Cerebellar cortex (tissue), 1 donor: ENCODE results near the gene CCDC88C.
A peak's percentile ranks its signal among the peaks of the same experiment; 100 is the strongest.
"Not testable (repeated sequence)": the region's sequence is repeated elsewhere in the genome, so short reads cannot be mapped to it uniquely, and the experiment has no call there.

Experiments used
- DNase-seq: peaks from one replicate; pipeline ENCODE4 v3.0.0-alpha.2; 2015; ENCODE audit warnings: low spot score

Gene CCDC88C, protein sequence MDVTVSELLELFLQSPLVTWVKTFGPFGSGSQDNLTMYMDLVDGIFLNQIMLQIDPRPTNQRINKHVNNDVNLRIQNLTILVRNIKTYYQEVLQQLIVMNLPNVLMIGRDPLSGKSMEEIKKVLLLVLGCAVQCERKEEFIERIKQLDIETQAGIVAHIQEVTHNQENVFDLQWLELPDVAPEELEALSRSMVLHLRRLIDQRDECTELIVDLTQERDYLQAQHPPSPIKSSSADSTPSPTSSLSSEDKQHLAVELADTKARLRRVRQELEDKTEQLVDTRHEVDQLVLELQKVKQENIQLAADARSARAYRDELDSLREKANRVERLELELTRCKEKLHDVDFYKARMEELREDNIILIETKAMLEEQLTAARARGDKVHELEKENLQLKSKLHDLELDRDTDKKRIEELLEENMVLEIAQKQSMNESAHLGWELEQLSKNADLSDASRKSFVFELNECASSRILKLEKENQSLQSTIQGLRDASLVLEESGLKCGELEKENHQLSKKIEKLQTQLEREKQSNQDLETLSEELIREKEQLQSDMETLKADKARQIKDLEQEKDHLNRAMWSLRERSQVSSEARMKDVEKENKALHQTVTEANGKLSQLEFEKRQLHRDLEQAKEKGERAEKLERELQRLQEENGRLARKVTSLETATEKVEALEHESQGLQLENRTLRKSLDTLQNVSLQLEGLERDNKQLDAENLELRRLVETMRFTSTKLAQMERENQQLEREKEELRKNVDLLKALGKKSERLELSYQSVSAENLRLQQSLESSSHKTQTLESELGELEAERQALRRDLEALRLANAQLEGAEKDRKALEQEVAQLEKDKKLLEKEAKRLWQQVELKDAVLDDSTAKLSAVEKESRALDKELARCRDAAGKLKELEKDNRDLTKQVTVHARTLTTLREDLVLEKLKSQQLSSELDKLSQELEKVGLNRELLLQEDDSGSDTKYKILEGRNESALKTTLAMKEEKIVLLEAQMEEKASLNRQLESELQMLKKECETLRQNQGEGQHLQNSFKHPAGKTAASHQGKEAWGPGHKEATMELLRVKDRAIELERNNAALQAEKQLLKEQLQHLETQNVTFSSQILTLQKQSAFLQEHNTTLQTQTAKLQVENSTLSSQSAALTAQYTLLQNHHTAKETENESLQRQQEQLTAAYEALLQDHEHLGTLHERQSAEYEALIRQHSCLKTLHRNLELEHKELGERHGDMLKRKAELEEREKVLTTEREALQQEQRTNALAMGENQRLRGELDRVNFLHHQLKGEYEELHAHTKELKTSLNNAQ (N-terminal part only)

DNA sequence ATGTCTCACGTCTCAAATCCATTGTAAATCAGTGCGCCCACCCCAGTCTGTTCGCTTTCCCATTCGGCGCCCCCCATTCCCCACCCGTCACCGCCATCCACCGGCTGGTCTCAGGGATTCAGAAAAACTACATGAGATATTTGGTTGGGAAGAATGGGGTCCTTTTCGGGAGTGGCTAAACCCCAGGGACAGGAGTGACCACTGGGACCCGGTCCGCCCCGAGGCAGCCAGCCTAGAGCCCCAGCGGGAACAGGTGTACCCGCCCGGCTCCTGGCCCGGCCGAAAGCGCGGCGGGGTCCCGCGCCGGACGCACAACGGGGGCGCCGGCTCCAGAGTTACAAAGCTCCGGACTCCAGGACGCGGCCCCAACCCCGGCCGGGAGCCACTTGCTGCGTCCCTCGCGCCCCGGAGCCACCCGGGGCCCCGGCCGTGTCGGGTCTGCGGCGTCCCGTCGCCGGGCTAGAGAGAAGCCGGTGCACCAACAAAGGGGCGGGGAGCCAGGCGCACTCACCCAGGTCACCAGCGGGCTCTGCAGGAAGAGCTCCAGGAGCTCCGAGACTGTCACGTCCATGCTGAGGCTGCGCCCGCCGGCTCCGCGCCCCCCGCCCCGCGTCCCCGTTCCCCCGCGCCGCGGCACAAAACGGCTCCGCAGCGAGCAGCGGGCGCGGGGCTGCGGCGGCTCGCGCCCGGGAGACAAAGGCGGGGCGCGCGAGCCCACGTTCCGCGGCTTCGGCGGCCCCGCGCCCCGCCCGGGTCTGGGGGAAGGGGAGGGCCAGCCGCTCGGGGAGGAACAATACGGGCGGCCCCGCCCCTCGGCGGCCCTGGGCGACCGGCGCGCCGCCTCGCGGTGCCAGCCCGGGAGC lies at the start of gene CCDC88C:
Gene CCDC88C, minus strand, starts transcription at position 701 of the 863 bp plus-strand sequence. Its CDS starts 130 bp downstream, at position 571.
- DNase-seq: peak; percentile 28

DNA sequence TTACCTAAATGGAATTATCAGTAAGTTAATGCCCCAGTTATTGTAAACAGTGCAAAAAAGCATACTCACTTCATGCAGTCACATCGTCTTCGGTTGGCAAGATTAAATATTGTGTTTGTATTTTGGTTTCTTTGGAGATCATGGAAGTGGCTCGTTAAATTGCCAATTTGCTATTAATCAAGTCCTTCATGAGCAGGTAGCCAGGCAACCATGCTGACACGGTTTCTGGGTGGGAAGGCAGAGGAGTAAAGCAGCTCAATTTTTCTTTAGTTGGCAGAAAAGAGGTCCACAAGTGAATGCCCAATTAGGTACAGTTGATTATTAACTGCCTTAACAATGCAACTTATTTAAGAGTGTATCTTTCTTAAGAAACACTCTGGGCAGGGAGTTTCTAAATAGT lies 48.6 kb upstream of the CCDC88C start:
- no peak for DNase-seq

DNA sequence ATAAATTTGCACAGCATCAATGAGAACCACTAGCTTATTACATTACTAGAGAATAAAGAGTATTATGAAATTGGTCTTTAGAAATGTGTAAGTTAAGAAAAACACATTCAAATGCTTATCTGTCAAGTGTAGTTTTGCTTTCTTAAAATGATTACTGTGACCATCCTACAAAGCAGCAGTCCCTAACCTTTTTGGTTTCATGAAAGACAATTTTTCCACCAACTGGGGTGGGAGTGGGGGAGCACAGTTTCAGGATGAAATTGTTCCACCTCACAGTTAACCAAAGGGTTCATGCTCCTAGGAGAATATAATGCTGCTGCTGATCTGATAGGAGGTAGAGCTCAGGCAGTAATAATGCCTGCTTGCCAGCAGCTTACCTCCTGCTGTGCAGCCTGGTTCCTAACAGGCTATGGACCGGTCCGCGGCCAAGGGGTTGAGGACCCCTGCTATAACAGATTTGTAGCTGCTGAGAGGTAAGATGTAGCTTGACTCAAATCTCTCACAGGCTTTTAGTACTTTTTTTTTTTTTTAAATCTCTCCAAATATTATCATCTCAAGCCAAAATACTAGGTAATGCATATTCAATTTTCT lies 47.1 kb upstream of the CCDC88C start:
- DNase-seq: peak; percentile 20

DNA sequence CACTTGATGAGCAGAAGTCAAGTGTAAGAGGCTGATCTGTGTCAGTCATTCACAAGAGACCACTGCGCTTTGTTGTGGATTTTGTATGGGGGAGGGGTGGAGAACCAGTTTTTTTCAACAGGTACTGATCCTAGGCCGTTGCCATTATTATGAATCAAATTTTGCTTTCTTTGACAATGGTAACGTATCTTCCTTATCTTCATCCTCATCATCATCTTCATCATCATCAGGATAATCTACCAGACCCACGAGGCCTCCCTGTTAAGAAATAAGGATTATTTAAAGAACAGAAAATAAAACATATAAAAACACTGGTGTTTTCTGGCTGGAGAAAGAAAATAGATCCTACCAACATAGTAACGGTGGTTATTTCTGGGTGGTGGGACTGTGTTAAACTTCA lies 41.0 kb upstream of the CCDC88C start:
- no peak for DNase-seq

DNA sequence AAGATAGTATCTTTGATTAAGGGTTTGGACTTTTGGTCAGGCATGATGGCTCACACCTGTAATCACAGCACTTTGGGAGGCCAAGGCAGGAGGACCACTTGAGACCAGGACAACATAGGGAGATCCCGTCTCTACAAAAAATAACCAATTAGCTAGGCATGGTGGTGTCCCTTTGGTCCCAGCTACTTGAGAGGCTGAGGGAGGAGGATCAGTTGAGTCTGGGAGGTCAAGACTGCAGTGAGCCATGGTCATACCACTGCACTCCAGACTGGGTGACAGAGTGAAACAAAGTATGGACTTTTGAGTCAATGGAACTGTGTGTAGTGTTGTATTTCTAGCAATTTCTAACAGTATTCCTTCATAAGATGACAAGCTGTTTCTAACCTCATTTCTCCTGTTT lies 38.7 kb upstream of the CCDC88C start:
- no peak for DNase-seq

DNA sequence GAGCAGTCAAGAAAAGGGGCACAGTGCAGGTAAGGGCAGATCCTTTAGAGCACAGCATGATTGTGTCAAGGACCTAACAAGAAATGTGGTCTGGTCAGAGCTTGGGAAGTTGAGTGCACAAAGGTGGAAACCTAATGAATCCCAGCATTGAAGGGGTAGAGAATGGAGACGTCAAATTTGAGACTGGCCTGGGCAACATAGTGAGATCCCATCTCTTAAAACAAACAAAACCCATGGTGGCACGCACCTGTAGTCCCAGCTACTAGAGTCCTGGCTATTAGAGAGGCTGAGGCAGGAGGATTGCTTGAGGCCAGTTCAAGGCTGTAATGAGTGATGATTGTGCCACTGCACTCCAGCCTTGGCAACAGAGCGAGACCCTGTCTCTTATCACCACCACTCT lies 37.0 kb upstream of the CCDC88C start:
- DNase-seq: no peak

DNA sequence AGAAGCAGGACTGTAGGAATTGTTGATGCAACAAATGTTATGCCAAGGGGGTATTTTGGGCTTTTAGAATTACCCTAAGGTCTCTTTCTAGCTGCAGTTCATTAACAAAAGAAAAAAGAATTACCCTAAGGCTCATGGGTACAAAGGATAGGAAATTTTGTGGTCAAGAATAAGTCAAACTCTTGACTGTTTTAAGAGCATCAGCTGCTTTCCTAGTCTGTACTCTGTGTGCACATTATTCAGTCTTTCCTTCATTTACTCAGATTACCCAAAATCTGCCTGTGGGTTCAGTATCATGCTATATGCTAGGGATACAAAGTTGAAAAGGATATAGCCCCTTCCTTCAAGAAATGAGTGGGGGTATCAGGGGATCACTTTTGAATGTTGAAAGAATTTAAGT lies 36.5 kb upstream of the CCDC88C start:
- no peak for DNase-seq

DNA sequence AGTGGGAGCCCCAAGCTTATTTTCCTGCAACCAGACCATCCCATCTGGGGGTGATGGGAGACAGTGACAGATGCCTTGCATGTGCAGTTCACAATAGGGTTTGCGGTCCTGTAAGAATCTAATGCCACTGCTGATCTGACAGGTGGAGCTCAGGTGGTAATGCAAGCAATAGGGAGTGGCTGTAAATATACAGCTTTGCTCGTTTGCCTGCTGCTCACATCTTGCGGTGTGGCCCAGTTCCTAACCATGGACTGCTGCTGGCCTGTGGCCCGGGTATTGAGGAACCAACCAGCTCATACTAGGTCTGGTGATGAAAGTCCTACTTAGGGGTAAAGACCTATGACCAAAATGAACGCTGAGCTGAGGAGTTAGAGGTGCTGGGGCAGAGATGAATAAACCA lies 36.1 kb upstream of the CCDC88C start:
- DNase-seq: no peak

DNA sequence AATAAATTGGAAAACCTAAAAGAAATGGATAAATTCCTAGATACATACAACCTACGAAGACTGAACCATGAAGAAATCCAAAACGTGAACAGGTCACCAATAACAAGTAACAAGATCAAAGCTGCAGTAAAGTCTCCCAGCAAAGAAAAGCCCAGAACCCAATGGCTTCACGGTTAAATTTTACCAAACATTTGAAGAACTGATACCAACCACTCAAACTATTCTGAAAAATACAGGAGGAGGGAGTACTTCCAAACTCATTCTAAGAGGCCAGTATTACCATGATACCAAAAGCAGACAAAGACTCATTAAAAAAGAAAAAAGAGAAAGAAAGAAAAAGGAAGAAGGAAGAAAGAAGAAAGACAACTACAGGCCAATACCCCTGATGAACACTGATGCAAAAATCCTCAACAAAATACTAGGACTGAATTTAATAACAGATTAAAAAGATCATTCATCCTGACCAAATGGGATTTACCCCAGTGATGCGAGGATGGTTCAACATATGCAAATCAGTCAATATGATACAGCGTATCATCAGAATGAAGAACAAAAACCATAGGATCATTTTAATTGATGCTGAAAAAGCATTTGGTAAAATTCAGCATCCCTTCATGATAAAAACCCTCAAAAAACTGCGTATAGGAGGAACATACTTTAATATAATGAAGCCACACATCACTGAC lies 26.9 kb upstream of the CCDC88C start:
- no peak for DNase-seq

DNA sequence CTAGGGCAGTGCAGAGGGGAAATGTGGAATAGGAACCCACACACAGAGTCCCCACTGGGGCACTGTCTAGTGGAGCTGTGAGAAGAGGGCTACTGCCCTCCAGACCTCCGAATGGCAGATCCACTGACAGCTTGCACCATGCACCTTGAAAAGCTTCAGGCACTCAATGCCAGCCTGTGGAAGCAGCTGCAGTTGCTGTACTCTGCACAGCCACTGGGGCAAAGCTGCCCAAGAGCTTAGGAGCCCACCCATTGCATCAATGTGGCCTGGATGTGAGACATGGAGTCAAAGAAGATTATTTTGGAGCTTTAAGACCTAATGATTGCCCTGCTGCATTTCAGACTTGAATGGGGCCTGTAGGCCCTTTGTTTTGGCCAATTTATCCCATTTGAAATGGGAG lies 21.7 kb upstream of the CCDC88C start:
- no peak for DNase-seq

DNA sequence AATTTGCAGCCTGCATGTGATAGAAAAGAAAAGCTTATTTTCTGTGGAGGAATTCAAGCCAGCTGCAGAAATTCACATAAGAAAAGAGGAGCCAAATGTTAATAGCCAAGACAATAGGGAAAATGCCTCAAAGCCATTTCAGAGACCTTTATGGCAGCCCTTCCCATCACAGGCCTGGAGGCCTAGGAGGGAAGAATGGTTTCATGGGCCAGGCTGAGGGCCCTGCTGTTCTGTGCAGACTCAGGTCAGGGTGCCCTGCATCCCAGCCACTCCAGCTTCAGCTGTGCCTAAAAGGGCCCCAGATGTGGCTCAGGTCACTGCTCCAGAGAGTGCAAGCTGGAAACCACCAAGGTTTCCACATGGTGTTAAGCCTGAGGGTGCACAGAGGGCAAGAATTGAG lies 21.2 kb upstream of the CCDC88C start:
- DNase-seq: no peak

DNA sequence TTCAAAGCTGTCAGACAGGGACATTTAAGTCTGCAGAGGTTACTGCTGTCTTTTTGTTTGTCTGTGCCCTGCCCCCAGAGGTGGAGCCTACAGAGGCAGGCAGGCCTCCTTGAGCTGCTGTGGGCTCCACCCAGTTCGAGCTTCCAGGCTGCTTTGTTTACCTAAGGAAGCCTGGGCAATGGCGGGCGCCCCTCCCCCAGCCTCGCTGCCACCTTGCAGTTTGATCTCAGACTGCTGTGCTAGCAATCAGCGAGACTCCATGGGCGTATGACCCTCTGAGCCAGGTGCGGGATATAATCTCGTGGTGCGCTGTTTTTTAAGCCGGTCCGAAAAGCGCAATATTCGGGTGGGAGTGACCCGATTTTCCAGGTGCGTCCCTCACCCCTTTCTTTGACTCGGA lies 18.6 kb upstream of the CCDC88C start:
- DNase-seq: not testable (repeated sequence)

DNA sequence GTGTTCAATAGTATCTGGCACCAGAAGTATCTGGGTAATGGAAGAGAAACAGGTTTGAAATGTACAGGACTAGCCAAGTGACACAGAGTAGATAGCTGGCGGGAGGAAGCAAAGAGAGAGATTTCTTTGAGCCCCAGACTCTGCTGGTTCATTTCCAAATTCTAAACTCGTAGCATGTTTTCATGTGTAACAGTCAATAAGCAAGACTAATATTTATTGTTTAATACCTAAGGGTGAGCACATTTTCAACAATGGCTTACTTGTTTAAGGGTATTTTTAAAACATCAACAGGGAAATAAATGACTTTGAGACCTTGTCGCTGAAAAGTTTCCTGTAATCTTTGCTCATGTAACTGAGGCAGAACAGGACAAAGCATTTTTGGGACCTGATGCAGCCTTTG lies 11.8 kb upstream of the CCDC88C start:
- DNase-seq: no peak

DNA sequence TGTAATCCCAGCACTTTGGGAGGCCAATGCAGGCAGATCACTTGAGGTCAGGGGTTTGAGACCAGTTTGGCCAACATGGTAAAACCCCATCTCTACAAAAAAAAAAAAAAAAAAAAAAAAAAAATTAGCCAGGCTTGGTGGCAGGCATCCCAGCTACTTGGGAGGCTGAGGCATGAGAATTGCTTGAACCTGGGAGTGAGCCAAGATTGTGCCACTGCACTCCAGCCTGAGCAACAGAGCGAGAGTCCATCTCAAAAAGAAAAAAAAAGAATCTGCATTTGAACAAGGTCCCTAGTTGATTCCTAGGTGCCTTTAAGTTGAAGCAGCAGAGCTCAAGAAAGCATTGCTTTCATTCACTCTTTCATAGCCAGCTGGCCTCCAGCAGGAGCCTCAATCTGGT lies 11.3 kb upstream of the CCDC88C start:
- DNase-seq: not testable (repeated sequence)

DNA sequence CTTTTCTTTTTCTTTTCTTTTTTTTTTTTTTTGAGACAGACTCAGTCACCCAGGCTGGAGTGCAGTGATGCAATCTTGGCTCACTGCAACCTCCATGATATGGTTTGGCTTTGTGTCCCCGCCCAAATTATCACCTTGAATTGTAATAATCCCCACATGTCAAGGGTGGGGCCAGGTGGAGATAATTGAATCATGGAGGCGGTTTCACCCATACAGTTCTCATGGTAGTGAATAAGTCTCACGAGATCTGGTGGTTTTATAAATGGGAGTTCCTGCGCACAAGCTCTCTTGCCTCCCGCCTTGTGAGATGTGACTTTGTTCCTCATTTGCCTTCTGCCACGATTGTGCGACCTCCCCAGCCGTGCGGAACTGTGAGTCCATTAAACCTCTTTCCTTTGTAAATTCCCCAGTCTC lies 7.9 kb upstream of the CCDC88C start:
- DNase-seq: not testable (repeated sequence)

DNA sequence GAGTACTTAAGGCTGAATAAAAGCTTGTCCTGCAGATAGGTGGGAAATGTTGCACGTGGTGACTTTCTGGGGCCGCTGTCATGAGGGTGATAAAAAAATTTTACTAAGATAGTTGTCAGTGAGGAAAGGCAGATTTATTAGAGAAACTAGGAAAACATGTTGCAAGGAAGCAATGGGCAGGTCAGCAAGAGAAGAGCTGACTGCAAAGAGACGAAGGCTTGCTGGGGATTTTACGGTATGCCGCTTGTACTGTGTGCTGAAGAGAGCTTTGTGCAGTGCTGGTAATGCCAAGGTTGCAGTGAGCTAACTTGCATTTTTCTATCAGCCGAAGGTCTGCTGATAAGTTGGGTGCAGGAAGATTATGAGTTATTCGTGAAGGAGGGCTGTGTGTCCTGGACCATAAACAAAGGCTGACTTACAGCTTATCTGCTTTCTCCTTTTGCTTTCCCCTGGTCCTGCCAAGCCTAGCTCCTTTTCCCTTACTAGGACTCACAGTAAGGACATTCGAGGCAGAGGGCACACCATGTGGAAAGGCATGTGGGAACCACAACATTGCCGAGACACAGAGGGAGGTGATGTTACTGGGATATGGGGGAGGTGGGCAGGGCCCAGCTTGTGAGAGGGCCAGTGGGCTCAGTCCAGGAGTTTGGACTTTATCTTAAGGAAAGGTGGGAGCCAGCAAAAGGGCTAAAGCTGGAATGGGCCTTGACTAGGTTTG lies 7.4 kb upstream of the CCDC88C start:
- DNase-seq: no peak

DNA sequence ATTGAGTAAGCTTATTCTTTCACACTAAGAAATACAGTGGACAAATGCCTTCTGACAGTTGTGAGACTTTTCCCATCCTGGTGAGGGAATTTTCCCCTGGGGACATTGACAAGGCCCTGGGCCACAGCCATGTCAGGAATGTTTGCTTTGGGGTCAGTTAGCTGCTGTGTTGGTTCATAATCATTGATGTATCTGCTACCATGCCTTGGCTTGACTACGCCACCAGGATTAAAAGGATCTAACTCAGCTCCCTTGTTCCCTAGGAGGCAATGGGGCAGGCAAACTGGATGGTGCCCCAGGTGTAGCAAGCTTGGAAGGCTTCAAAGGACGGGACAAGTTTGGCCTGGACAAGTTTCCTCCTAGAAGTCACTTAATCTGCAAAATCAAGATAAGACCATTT lies 3.1 kb upstream of the CCDC88C start:
- DNase-seq: no peak

DNA sequence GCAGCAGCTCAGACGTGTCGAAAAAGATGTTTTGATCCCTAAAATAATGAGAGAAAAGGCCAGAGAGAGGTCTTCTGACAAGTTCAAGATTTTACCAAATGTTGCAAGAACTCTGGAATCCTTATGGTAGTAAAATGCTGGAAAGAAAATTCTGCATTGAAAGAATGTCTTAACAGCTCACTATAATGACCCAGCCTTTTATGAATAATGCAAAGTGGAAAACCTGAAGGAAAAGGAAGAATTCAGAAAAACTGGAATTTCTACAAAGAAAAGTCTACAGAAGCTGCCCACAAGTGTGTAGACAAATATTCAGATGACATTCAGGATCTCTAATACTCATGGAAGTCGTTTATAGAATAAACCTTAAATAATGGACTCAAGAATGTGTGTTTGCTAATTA lies 1.8 kb upstream of the CCDC88C start:
- DNase-seq: no peak

DNA sequence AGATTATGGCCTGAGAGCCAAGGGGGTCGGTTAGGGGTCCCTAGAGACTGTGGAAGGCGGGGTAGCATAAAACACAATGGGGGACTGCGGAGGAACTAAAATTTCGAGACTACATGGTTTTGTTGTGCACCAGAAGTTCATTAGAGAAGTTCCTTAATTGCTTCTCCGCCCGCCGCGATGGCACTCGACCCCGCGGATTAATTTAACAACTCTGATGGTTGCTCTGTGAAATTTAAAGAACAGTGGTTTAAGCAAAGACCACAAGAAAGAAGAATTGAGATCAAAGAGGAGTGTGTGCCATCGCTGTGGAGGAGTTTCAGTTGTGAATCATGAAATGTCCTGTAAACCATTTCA lies 1.4 kb upstream of the CCDC88C start:
- DNase-seq: no peak
